GM21515 (cell line): Measurements from ENCODE around the gene TCTN1.

Experiments used
- ATAC-seq: cut with Tn5 transposase; IDR thresholded peaks from one replicate; pipeline ENCODE4 v1.9.1; 2021; ENCODE audit not compliant: unreplicated experiment

The TCTN1 gene

GRCh38 chr12:110677982-110678381, 64.1 kb downstream of the TCTN1 start:
- no peak for ATAC-seq

- no peak for ATAC-seq
Measured at GRCh38 chr12:110679201-110679600, 65.3 kb downstream of the TCTN1 start.

GRCh38 chr12:110680032-110680431, 66.1 kb downstream of the TCTN1 start:
- ATAC-seq = no peak

GRCh38 chr12:110683888-110684287, 70.0 kb downstream of the TCTN1 start:
- no peak for ATAC-seq

GRCh38 chr12:110684312-110684836, 70.4 kb downstream of the TCTN1 start:
- no peak for ATAC-seq

GRCh38 chr12:110686294-110686903, 72.5 kb downstream of the TCTN1 start:
- ATAC-seq = no peak

GRCh38 chr12:110687396-110688169, 73.7 kb downstream of the TCTN1 start:
- no peak for ATAC-seq

- no peak for ATAC-seq
Measured at GRCh38 chr12:110688446-110689280, 74.7 kb downstream of the TCTN1 start, which contains the start of gene HVCN1. HVCN1 (minus strand) TSS chr12:110689115; CDS start chr12:110683245, 5,870 bp downstream.

- no peak for ATAC-seq
Measured at GRCh38 chr12:110689281-110690126, 75.6 kb downstream of the TCTN1 start.

- no peak for ATAC-seq
Measured at GRCh38 chr12:110690127-110690430, 76.2 kb downstream of the TCTN1 start.

- ATAC-seq = no peak
Measured at GRCh38 chr12:110693731-110694130, 79.8 kb downstream of the TCTN1 start.

- ATAC-seq = no peak
Measured at GRCh38 chr12:110694330-110694901, 80.5 kb downstream of the TCTN1 start.

- ATAC-seq = no peak
Measured at GRCh38 chr12:110696283-110696682, 82.4 kb downstream of the TCTN1 start.

GRCh38 chr12:110697236-110697635, 83.3 kb downstream of the TCTN1 start:
- ATAC-seq = no peak

GRCh38 chr12:110698171-110698902, 84.4 kb downstream of the TCTN1 start:
- peak; percentile 81 for ATAC-seq
